GM18873 (cell line): ENCODE measurements around the gene TFAP2B.
A peak's percentile ranks its signal among the peaks of the same experiment; 100 is the strongest.

Experiments
- ATAC-seq: cut with Tn5 transposase; IDR thresholded peaks from one replicate; pipeline ENCODE4 v1.9.1; 2021; ENCODE audit warnings: mild to moderate bottlenecking, moderate library complexity, moderate number of reproducible peaks; ENCODE audit not compliant: unreplicated experiment, low FRiP score

TFAP2B gene

GRCh38 chr6:50818673-50819072 is at the start of gene TFAP2B:
Gene TFAP2B (plus strand): TSS chr6:50818871. CDS start chr6:50818892, 21 bp downstream.
- no peak for ATAC-seq

GRCh38 chr6:50778696-50779095 is 40.0 kb upstream of the TFAP2B start:
- no peak for ATAC-seq

- ATAC-seq: no peak
Observed at GRCh38 chr6:50780382-50780781, 38.3 kb upstream of the TFAP2B start.

GRCh38 chr6:50785921-50786320 is 32.8 kb upstream of the TFAP2B start:
- ATAC-seq: no peak

- peak; percentile 59 for ATAC-seq
Observed at GRCh38 chr6:50791900-50792508, 26.7 kb upstream of the TFAP2B start.

GRCh38 chr6:50792771-50793170 is 25.9 kb upstream of the TFAP2B start:
- ATAC-seq: no peak

GRCh38 chr6:50795574-50795973 is 23.1 kb upstream of the TFAP2B start:
- ATAC-seq: no peak

GRCh38 chr6:50804283-50804682 is 14.4 kb upstream of the TFAP2B start:
- no peak for ATAC-seq

- no peak for ATAC-seq
Observed at GRCh38 chr6:50807035-50807434, 11.6 kb upstream of the TFAP2B start.

- peak; percentile 41 for ATAC-seq
Observed at GRCh38 chr6:50815436-50816114, 3.1 kb upstream of the TFAP2B start.

- ATAC-seq: peak; percentile 69
Observed at GRCh38 chr6:50816115-50816675, 2.5 kb upstream of the TFAP2B start.

- ATAC-seq: no peak
Observed at GRCh38 chr6:50816947-50817645, 1.6 kb upstream of the TFAP2B start.

- no peak for ATAC-seq
Observed at GRCh38 chr6:50817646-50817950, 1.1 kb upstream of the TFAP2B start.

GRCh38 chr6:50818020-50818419 is 651 bp upstream of the TFAP2B start:
- no peak for ATAC-seq

- no peak for ATAC-seq
Observed at GRCh38 chr6:50819466-50819903, 814 bp downstream of the TFAP2B start.

GRCh38 chr6:50819904-50820868 is 1.5 kb downstream of the TFAP2B start:
- no peak for ATAC-seq

- ATAC-seq: no peak
Observed at GRCh38 chr6:50820869-50821264, 2.2 kb downstream of the TFAP2B start.

- ATAC-seq: no peak
Observed at GRCh38 chr6:50821441-50822077, 2.9 kb downstream of the TFAP2B start.

GRCh38 chr6:50822078-50822476 is 3.4 kb downstream of the TFAP2B start:
- ATAC-seq: no peak
